MM.1S (cell line): ENCODE results near the gene PFAS.

ENCODE experiments used
- DNase-seq: peaks from one replicate; pipeline ENCODE4 v3.0.0-alpha.2; 2015
- H2AFZ ChIP-seq: fragments of 300-600 bp; sonication (generic); 2 replicates; pipeline ENCODE4 v1.6.0; 2016; ENCODE audit warnings: antibody characterized with exemption, low read length
- H3F3A ChIP-seq: fragments of 300-600 bp; sonication (generic); 2 replicates; pipeline ENCODE4 v1.6.1; 2016; ENCODE audit warnings: mild to moderate bottlenecking, antibody characterized with exemption, low read length, moderate library complexity, mixed read lengths; ENCODE audit not compliant: insufficient read depth
- H3K27ac ChIP-seq: fragments of 300-600 bp; sonication (generic); 2 replicates; pipeline ENCODE4 v1.5.1; 2016; ENCODE audit warnings: mild to moderate bottlenecking, low read length
- H3K27me3 ChIP-seq: fragments of 300-600 bp; sonication (generic); replicated peaks from 2 replicates; pipeline ENCODE4 v1.6.0; 2016; ENCODE audit warnings: low read length; ENCODE audit not compliant: insufficient read depth
- H3K36me3 ChIP-seq: fragments of 300-600 bp; sonication (generic); replicated peaks from 2 replicates; pipeline ENCODE4 v1.6.1; 2016; ENCODE audit warnings: mild to moderate bottlenecking, low read length, mixed read lengths; ENCODE audit not compliant: insufficient read depth
- H3K4me1 ChIP-seq: fragments of 300-600 bp; sonication (generic); 2 replicates; pipeline ENCODE4 v1.6.1; 2016; ENCODE audit warnings: low read length, mixed read lengths
- H3K4me2 ChIP-seq: fragments of 300-600 bp; sonication (generic); 2 replicates; pipeline ENCODE4 v1.6.0; 2016; ENCODE audit warnings: low read depth, low read length
- H3K4me3 ChIP-seq: fragments of 300-600 bp; sonication (generic); 2 replicates; pipeline ENCODE4 v1.5.1; 2016; ENCODE audit warnings: low read length, mixed read lengths
- H3K79me2 ChIP-seq: fragments of 300-600 bp; sonication (generic); 2 replicates; pipeline ENCODE4 v1.6.1; 2016; ENCODE audit warnings: mixed run types, low read length, mixed read lengths
- H3K9ac ChIP-seq: fragments of 300-600 bp; sonication (generic); 2 replicates; pipeline ENCODE4 v1.6.1; 2016; ENCODE audit warnings: low read length, mixed read lengths
- H3K9me2 ChIP-seq: fragments of 300-600 bp; sonication (generic); replicated peaks from 2 replicates; pipeline ENCODE4 v1.6.1; 2016; ENCODE audit warnings: mild to moderate bottlenecking, low read length, mixed read lengths; ENCODE audit not compliant: insufficient read depth
- H3K9me3 ChIP-seq: fragments of 300-600 bp; sonication (generic); replicated peaks from 2 replicates; pipeline ENCODE4 v1.6.1; 2016; ENCODE audit warnings: mild to moderate bottlenecking, low read length, mixed read lengths; ENCODE audit not compliant: insufficient read depth
- H4K20me1 ChIP-seq: fragments of 300-600 bp; sonication (generic); 2 replicates; pipeline ENCODE4 v1.6.1; 2016; ENCODE audit warnings: mild to moderate bottlenecking, low read length, moderate library complexity, mixed read lengths; ENCODE audit not compliant: insufficient read depth
- EZH2 ChIP-seq: fragments of 300-600 bp; sonication (generic); optimal IDR thresholded peaks from 2 replicates; pipeline ENCODE3; 2017; ENCODE audit warnings: low read depth, mild to moderate bottlenecking, antibody characterized with exemption, low read length, mixed read lengths
- EZH2phosphoT487 ChIP-seq: fragments of 300-600 bp; sonication (generic); IDR thresholded peaks from 2 replicates; pipeline ENCODE4 v1.6.1; 2018; ENCODE audit warnings: antibody characterized with exemption, low read length
- TF ChIP-seq, protein P1 (sequence below): fragments of 300-600 bp; sonication (generic); IDR thresholded peaks from 2 replicates; pipeline ENCODE4 v1.5.1; 2016; ENCODE audit warnings: antibody characterized with exemption, low read length, mixed read lengths

Gene PFAS

DNA sequence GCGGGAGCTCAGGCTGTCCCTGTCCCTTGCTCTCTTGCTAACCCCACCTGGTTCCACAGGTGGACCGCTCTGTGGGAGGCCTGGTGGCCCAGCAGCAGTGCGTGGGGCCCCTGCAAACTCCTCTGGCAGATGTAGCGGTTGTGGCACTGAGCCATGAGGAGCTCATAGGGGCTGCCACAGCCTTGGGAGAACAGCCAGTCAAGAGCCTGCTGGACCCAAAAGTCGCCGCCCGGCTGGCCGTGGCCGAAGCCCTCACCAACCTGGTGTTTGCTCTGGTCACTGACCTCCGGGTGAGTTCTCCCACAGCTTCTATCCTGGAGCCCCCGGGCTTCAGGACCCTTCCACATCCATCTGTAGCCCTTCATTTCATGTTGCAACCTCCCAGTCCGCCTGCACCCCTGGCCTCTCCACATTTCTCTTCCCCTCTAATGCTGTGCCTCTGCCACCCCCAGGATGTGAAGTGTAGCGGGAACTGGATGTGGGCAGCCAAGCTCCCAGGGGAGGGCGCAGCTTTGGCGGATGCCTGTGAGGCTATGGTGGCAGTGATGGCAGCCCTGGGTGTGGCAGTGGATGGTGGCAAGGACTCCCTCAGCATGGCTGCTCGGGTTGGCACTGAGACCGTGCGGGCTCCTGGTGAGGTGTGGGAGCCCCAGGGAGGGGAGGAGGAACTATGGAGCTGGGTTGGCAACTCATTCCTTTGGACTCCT lies 15.9 kb downstream of the PFAS start:
- Histone ChIP-seq H3K36me3 (peaks cover 4% of the 10 kb centered on the region; the same call in 1 of the 2 replicates), H3K4me2 (no peak overlapping the region), H3K79me2 (no peaks in the 10 kb centered on the region)

DNA sequence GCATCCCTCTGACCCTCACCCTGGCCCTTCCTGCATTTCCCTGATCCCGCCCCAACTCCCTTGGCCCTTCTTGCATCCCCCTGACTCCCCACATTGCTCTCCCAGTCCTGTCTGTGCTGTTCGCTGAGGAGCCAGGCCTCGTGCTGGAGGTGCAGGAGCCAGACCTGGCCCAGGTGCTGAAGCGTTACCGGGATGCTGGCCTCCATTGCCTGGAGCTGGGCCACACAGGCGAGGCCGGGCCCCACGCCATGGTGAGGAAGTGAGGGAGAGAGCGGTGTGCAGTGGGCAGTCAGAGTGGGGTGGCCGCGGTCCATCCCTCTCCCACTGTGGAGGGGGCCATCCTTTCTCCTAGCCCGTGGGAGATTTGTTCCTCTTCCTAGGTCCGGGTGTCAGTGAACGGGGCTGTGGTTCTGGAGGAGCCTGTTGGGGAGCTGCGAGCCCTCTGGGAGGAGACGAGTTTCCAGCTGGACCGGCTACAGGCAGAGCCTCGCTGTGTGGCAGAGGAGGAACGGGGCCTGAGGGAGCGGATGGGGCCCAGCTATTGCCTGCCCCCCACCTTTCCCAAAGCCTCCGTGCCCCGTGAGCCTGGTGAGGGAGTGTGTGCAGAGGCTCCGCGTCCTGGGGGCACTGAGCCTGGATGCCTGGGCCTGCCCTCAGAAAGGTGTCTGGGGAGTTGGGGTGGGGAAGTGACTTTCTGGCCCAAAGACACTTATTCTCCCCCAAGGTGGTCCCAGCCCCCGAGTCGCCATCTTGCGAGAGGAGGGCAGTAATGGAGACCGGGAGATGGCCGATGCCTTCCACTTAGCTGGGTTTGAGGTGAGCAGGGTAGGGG lies 17.8 kb downstream of the PFAS start:
- Histone ChIP-seq H2AFZ (no peak overlapping the region), H3K36me3 (peaks cover 4% of the 10 kb centered on the region; the same call in 1 of the 2 replicates), H3K4me3 (no peak overlapping the region), H4K20me1 (no peaks in the 10 kb centered on the region), H3K9me3 (no peaks in the 10 kb centered on the region), H3K4me2 (no peak overlapping the region), H3K9ac (no peak overlapping the region), H3F3A (no peaks in the 10 kb centered on the region), H3K9me2 (no peaks in the 10 kb centered on the region), H3K4me1 (no peaks in the 10 kb centered on the region), H3K27ac (no peak overlapping the region), H3K27me3 (no peaks in the 10 kb centered on the region), H3K79me2 (no peaks in the 10 kb centered on the region)
- no peak for DNase-seq
- TF ChIP-seq, protein P1, sequence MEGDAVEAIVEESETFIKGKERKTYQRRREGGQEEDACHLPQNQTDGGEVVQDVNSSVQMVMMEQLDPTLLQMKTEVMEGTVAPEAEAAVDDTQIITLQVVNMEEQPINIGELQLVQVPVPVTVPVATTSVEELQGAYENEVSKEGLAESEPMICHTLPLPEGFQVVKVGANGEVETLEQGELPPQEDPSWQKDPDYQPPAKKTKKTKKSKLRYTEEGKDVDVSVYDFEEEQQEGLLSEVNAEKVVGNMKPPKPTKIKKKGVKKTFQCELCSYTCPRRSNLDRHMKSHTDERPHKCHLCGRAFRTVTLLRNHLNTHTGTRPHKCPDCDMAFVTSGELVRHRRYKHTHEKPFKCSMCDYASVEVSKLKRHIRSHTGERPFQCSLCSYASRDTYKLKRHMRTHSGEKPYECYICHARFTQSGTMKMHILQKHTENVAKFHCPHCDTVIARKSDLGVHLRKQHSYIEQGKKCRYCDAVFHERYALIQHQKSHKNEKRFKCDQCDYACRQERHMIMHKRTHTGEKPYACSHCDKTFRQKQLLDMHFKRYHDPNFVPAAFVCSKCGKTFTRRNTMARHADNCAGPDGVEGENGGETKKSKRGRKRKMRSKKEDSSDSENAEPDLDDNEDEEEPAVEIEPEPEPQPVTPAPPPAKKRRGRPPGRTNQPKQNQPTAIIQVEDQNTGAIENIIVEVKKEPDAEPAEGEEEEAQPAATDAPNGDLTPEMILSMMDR = no peak
- TF ChIP-seq EZH2 (no peak), EZH2phosphoT487 (no peak)

More for the DNA sequence above, 15.9 kb downstream of the PFAS start:
- H3K9me2 ChIP-seq = no peaks in the 10 kb centered on the region
- no peaks in the 10 kb centered on the region for H3F3A ChIP-seq
- TF ChIP-seq EZH2phosphoT487 (no peak), EZH2 (no peak)
- TF ChIP-seq, protein P1 = no peak
- H4K20me1 ChIP-seq = no peaks in the 10 kb centered on the region
- no peak overlapping the region for H3K4me3 ChIP-seq
- H3K9ac ChIP-seq = no peak overlapping the region
- H3K27me3 ChIP-seq = no peaks in the 10 kb centered on the region
- no peak overlapping the region for H2AFZ ChIP-seq
- no peak overlapping the region for H3K27ac ChIP-seq
- no peaks in the 10 kb centered on the region for H3K9me3 ChIP-seq
- H3K4me1 ChIP-seq = no peaks in the 10 kb centered on the region
- no peak for DNase-seq

DNA sequence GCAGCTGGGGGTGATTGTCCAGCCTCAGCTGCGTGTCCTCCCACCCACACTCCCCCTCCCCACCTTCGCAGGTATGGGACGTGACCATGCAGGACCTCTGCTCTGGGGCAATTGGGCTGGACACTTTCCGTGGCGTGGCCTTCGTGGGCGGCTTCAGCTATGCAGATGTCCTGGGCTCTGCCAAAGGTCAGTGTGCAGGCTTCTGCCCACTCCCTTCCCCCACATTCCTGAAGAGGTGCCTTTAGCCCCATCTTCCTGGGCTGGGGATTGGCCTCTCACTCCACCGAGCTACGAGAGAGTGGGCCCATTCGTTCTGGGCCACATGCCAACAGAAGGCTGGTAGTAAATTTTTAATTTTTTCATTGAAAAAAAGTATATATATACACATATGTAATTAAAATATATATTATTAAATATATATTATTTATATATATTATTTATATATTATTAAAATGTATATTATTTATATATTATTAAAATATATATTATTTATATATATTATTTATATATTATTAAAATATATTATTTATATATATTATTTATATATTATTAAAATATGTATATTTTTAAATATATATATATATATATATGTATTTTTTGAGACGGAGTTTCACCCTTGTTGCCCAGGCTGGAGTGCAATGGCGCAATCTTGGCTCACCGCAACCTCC lies 18.5 kb downstream of the PFAS start:
- Histone ChIP-seq H2AFZ (no peak overlapping the region), H3K9me2 (no peaks in the 10 kb centered on the region), H3K27me3 (no peaks in the 10 kb centered on the region), H3K79me2 (no peaks in the 10 kb centered on the region), H3K9ac (no peak overlapping the region), H3K27ac (no peak overlapping the region), H3K4me1 (no peaks in the 10 kb centered on the region), H3F3A (no peaks in the 10 kb centered on the region), H3K4me3 (no peak overlapping the region), H3K9me3 (no peaks in the 10 kb centered on the region), H4K20me1 (no peaks in the 10 kb centered on the region), H3K36me3 (no peaks in the 10 kb centered on the region; the same call in 1 of the 2 replicates), H3K4me2 (no peak overlapping the region)
- no peak for TF ChIP-seq EZH2phosphoT487
- TF ChIP-seq, protein P1 = no peak
- TF ChIP-seq EZH2 = no peak
- no peak for DNase-seq
